ENCODE results near the gene ANO9.
"Not testable (repeated sequence)": the region's sequence is repeated elsewhere in the genome, so short reads cannot be mapped to it uniquely, and the experiment has no call there.

The ANO9 gene

GRCh38 chr11:415640-416041, 26.2 kb downstream of the ANO9 start:
- no peak for DNase-seq (ENCODE audit: low spot score)

GRCh38 chr11:414318-414857, 27.4 kb downstream of the ANO9 start:
- no peak for DNase-seq (ENCODE audit: low spot score)

- no peak for DNase-seq (ENCODE audit: low spot score)
Measured at GRCh38 chr11:413120-414081, 28.4 kb downstream of the ANO9 start.

- no peak for DNase-seq (ENCODE audit: low spot score)
Measured at GRCh38 chr11:412641-413119, 29.1 kb downstream of the ANO9 start.

- DNase-seq (ENCODE audit: low spot score) = not testable (repeated sequence)
Measured at GRCh38 chr11:411520-411919, 30.3 kb downstream of the ANO9 start.

- DNase-seq (ENCODE audit: low spot score) = not testable (repeated sequence)
Measured at GRCh38 chr11:410711-411110, 31.1 kb downstream of the ANO9 start.

GRCh38 chr11:409600-410483, 32.0 kb downstream of the ANO9 start:
- DNase-seq (ENCODE audit: low spot score) = no peak

GRCh38 chr11:409008-409599, 32.7 kb downstream of the ANO9 start:
- DNase-seq (ENCODE audit: low spot score) = no peak

- no peak for DNase-seq (ENCODE audit: low spot score)
Measured at GRCh38 chr11:408154-409007, 33.4 kb downstream of the ANO9 start.

GRCh38 chr11:407651-408123, 34.1 kb downstream of the ANO9 start:
- DNase-seq (ENCODE audit: low spot score) = no peak

GRCh38 chr11:406796-407650, 34.8 kb downstream of the ANO9 start:
- peak; percentile 66 for DNase-seq (ENCODE audit: low spot score)

- DNase-seq (ENCODE audit: low spot score) = no peak
Measured at GRCh38 chr11:405954-406795, 35.6 kb downstream of the ANO9 start.

- peak; percentile 29 for DNase-seq (ENCODE audit: low spot score)
Measured at GRCh38 chr11:405323-405953, 36.4 kb downstream of the ANO9 start.

- no peak for DNase-seq (ENCODE audit: low spot score)
Measured at GRCh38 chr11:404551-405264, 37.1 kb downstream of the ANO9 start.

- no peak for DNase-seq (ENCODE audit: low spot score)
Measured at GRCh38 chr11:403761-404431, 37.9 kb downstream of the ANO9 start.

GRCh38 chr11:403021-403760, 38.6 kb downstream of the ANO9 start:
- DNase-seq (ENCODE audit: low spot score) = no peak
